DOHH2 (cell line): Measurements from ENCODE around the gene ARID3B.
A peak's percentile ranks its signal among the peaks of the same experiment; 100 is the strongest.

Experiments used
- H3F3A ChIP-seq: fragments of 200-600 bp; sonication (generic), shearing (Covaris generic); 2 replicates; pipeline ENCODE4 v1.6.0; 2016; ENCODE audit warnings: antibody characterized with exemption, mild to moderate bottlenecking; ENCODE audit not compliant: control insufficient read depth, insufficient read depth
- H3K27ac ChIP-seq: fragments of 200-600 bp; sonication (generic); 2 replicates; pipeline ENCODE4 v1.5.1; 2014; ENCODE audit warnings: low read depth, mild to moderate bottlenecking, low read length, moderate library complexity
- H3K27me3 ChIP-seq: fragments of 200-600 bp; sonication (generic); 2 replicates; pipeline ENCODE4 v1.6.1; 2014; ENCODE audit warnings: mild to moderate bottlenecking, low read length, mixed read lengths; ENCODE audit not compliant: control insufficient read depth
- H3K36me3 ChIP-seq: fragments of 200-600 bp; sonication (generic); 2 replicates; pipeline ENCODE4 v1.6.1; 2014; ENCODE audit warnings: mild to moderate bottlenecking, low read length, moderate library complexity, mixed read lengths; ENCODE audit not compliant: control insufficient read depth
- H3K4me1 ChIP-seq: fragments of 200-600 bp; sonication (generic); 2 replicates; pipeline ENCODE4 v1.6.1; 2014; ENCODE audit warnings: mild to moderate bottlenecking, low read length, mixed read lengths; ENCODE audit not compliant: control insufficient read depth
- H3K4me2 ChIP-seq: fragments of 200-600 bp; sonication (generic); 2 replicates; pipeline ENCODE4 v1.6.0; 2014; ENCODE audit warnings: mild to moderate bottlenecking, low read length, moderate library complexity
- H3K4me3 ChIP-seq: fragments of 200-600 bp; sonication (generic); 2 replicates; pipeline ENCODE4 v1.5.1; 2014; ENCODE audit warnings: mild to moderate bottlenecking, low read length, mixed read lengths
- H3K79me2 ChIP-seq: fragments of 200-600 bp; sonication (generic); 2 replicates; pipeline ENCODE4 v1.6.1; 2014; ENCODE audit warnings: mild to moderate bottlenecking, low read length, mixed read lengths; ENCODE audit not compliant: control insufficient read depth
- H3K9me2 ChIP-seq: fragments of 200-600 bp; sonication (generic); replicated peaks from 2 replicates; pipeline ENCODE4 v1.6.1; 2014; ENCODE audit warnings: mild to moderate bottlenecking, low read length, mixed read lengths; ENCODE audit not compliant: control insufficient read depth
- H3K9me3 ChIP-seq: fragments of 200-600 bp; sonication (generic); 2 replicates; pipeline ENCODE4 v1.6.1; 2014; ENCODE audit warnings: antibody characterized with exemption, low read length, mixed read lengths; ENCODE audit not compliant: control insufficient read depth, insufficient read depth
- H4K20me1 ChIP-seq: fragments of 200-600 bp; sonication (generic); 2 replicates; pipeline ENCODE4 v1.6.0; 2014; ENCODE audit warnings: low read depth, mild to moderate bottlenecking, antibody characterized with exemption, low read length, moderate library complexity; ENCODE audit not compliant: control insufficient read depth, insufficient read depth
- CTCF ChIP-seq: fragments of 200-600 bp; sonication (generic); IDR thresholded peaks from one replicate; pipeline ENCODE4 v1.5.1; 2014; ENCODE audit warnings: antibody characterized with exemption, mild to moderate bottlenecking, low read depth, low read length; ENCODE audit not compliant: poor library complexity, severe bottlenecking
- EZH2phosphoT487 ChIP-seq: fragments of 200-600 bp; sonication (generic); IDR thresholded peaks from 2 replicates; pipeline ENCODE4 v1.6.1; 2017; ENCODE audit warnings: borderline replicate concordance, mild to moderate bottlenecking, antibody characterized with exemption, low read length, moderate library complexity, mixed read lengths

The ARID3B gene

GRCh38 chr15:74619916-74620635 lies 79.1 kb downstream of the ARID3B start:
- H3K4me2 ChIP-seq: no peak overlapping the region
- TF ChIP-seq CTCF (no peak), EZH2phosphoT487 (no peak)

GRCh38 chr15:74620636-74621545 lies 79.9 kb downstream of the ARID3B start:
- H3K4me2 ChIP-seq: no peak overlapping the region
- H4K20me1 ChIP-seq: peaks cover 39% of the 10 kb centered on the region
- H3K36me3 ChIP-seq: peaks cover 97% of the 10 kb centered on the region

More at GRCh38 chr15:74619916-74620635, 79.1 kb downstream of the ARID3B start:
- peaks cover 82% of the 10 kb centered on the region for H3K79me2 ChIP-seq
- H4K20me1 ChIP-seq: peaks cover 39% of the 10 kb centered on the region
- H3K4me1 ChIP-seq: peaks cover 15% of the 10 kb centered on the region
- H3K9me2 ChIP-seq: no peaks in the 10 kb centered on the region
- peaks cover 91% of the 10 kb centered on the region for H3K36me3 ChIP-seq
- no peak overlapping the region for H3K27ac ChIP-seq
- H3K4me3 ChIP-seq: no peak overlapping the region
- H3K9me3 ChIP-seq: no peaks in the 10 kb centered on the region
- H3K27me3 ChIP-seq: no peaks in the 10 kb centered on the region
- H3F3A ChIP-seq: peaks cover 2% of the 10 kb centered on the region; the same call in 1 of the 2 replicates

GRCh38 chr15:74621546-74621920 lies 80.5 kb downstream of the ARID3B start:
- peaks cover 35% of the 10 kb centered on the region for H4K20me1 ChIP-seq
- no peaks in the 10 kb centered on the region for H3F3A ChIP-seq
- no peak overlapping the region for H3K27ac ChIP-seq
- H3K27me3 ChIP-seq: no peaks in the 10 kb centered on the region
- H3K9me2 ChIP-seq: no peaks in the 10 kb centered on the region
- no peak overlapping the region for H3K4me2 ChIP-seq
- H3K9me3 ChIP-seq: no peaks in the 10 kb centered on the region
- no peak overlapping the region for H3K4me3 ChIP-seq
- peaks cover 97% of the 10 kb centered on the region for H3K36me3 ChIP-seq
- TF ChIP-seq EZH2phosphoT487: no peak
- H3K4me1 ChIP-seq: peaks cover 14% of the 10 kb centered on the region
- H3K79me2 ChIP-seq: peaks cover 70% of the 10 kb centered on the region

More at GRCh38 chr15:74620636-74621545, 79.9 kb downstream of the ARID3B start:
- Histone ChIP-seq H3K4me1 (peaks cover 15% of the 10 kb centered on the region), H3K9me3 (no peaks in the 10 kb centered on the region), H3F3A (no peaks in the 10 kb centered on the region), H3K79me2 (peaks cover 76% of the 10 kb centered on the region), H3K9me2 (no peaks in the 10 kb centered on the region), H3K27ac (no peak overlapping the region), H3K27me3 (no peaks in the 10 kb centered on the region), H3K4me3 (no peak overlapping the region)
- no peak for TF ChIP-seq EZH2phosphoT487
- TF ChIP-seq CTCF: peak; percentile 100

- no peaks in the 10 kb centered on the region for H3K9me3 ChIP-seq
- peaks cover 32% of the 10 kb centered on the region for H4K20me1 ChIP-seq
- no peaks in the 10 kb centered on the region for H3K27me3 ChIP-seq
- no peak overlapping the region for H3K27ac ChIP-seq
- H3K9me2 ChIP-seq: no peaks in the 10 kb centered on the region
- peaks cover 97% of the 10 kb centered on the region for H3K36me3 ChIP-seq
- no peak overlapping the region for H3K4me3 ChIP-seq
- no peaks in the 10 kb centered on the region for H3F3A ChIP-seq
- H3K4me1 ChIP-seq: peaks cover 11% of the 10 kb centered on the region
- H3K79me2 ChIP-seq: peaks cover 66% of the 10 kb centered on the region
- H3K4me2 ChIP-seq: no peak overlapping the region
- TF ChIP-seq CTCF (no peak), EZH2phosphoT487 (no peak)
Observed at GRCh38 chr15:74621936-74622335, 80.9 kb downstream of the ARID3B start.
